HG02870 (cell line): ENCODE results near the gene ANKMY1.

Experiments
- ATAC-seq: cut with Tn5 transposase; IDR thresholded peaks from one replicate; pipeline ENCODE4 v1.9.1; 2021; ENCODE audit warnings: mild to moderate bottlenecking, moderate library complexity; ENCODE audit not compliant: unreplicated experiment

The ANKMY1 gene, protein sequence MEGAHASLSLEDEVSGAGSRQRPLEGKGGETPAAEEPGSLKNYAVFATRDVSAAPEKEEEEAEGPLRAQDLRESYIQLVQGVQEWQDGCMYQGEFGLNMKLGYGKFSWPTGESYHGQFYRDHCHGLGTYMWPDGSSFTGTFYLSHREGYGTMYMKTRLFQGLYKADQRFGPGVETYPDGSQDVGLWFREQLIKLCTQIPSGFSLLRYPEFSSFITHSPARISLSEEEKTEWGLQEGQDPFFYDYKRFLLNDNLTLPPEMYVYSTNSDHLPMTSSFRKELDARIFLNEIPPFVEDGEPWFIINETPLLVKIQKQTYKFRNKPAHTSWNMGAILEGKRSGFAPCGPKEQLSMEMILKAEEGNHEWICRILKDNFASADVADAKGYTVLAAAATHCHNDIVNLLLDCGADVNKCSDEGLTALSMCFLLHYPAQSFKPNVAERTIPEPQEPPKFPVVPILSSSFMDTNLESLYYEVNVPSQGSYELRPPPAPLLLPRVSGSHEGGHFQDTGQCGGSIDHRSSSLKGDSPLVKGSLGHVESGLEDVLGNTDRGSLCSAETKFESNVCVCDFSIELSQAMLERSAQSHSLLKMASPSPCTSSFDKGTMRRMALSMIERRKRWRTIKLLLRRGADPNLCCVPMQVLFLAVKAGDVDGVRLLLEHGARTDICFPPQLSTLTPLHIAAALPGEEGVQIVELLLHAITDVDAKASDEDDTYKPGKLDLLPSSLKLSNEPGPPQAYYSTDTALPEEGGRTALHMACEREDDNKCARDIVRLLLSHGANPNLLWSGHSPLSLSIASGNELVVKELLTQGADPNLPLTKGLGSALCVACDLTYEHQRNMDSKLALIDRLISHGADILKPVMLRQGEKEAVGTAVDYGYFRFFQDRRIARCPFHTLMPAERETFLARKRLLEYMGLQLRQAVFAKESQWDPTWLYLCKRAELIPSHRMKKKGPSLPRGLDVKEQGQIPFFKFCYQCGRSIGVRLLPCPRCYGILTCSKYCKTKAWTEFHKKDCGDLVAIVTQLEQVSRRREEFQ

DNA sequence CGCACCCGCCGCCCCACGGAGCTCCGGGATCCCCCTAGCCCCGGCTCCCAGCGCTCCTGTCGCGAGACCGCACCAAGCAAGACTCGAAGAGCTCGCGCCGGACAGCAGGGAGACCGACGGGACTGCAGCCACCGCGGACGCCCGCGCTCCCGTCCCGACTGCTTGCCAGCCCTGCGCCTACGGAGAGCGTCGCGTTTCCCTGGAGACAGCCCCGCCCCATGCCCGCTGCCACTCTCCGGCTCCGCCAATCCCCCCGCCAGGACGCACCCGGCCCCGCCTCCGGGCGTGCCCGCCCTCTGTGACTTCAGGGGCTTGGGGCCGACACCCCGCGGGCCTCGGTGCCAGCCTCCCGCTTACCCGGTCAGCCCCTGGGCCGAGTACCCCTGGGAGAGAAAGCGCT is at the start of gene ANKMY1:
Gene ANKMY1 (minus strand): TSS at position 181 of the 400 bp plus-strand sequence. CDS start 653 bp downstream, outside the sequence.
- ATAC-seq, result no peak

DNA sequence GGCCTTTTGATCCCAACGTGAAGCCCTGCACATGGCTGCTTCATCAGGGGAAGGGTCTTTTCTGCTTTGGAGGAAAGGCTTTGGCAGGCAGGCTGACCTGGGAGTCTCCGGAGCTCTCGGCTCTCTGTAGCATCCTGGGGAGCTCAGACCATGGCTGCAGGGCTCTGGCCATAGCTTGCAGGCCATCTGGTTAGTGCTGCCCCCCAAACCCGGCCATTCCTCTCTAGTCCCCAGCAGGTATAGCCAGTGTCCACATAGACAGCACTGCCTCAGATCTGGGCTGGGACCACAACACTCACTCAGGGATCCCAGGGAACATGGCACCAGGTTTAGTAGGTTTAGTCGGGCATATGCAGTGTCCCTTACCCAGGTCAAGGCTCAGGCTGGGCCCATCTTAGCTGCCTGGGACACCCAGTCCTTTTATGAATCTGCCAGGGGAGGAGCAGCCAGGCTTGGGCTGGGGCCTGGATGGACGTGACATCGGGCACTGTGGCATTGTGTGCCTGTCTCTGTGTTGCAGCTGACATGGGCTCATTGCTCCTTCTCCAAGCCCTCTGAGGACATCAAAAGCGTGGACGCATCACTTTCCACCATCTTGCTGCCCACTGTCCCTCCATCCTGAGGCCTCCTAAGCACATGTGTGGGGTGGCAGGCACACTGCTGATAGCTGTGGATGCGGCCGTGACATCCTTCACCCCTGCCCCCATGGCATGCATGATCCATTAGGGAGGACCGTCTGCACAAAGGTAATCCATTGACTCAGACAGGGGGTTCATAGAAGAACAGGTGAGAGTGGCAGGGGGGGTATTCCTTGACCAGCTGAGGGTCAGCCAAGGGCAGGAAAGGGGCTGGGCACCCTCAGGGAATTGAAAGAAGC is 48.3 kb upstream of the ANKMY1 start:
- no peak for ATAC-seq

DNA sequence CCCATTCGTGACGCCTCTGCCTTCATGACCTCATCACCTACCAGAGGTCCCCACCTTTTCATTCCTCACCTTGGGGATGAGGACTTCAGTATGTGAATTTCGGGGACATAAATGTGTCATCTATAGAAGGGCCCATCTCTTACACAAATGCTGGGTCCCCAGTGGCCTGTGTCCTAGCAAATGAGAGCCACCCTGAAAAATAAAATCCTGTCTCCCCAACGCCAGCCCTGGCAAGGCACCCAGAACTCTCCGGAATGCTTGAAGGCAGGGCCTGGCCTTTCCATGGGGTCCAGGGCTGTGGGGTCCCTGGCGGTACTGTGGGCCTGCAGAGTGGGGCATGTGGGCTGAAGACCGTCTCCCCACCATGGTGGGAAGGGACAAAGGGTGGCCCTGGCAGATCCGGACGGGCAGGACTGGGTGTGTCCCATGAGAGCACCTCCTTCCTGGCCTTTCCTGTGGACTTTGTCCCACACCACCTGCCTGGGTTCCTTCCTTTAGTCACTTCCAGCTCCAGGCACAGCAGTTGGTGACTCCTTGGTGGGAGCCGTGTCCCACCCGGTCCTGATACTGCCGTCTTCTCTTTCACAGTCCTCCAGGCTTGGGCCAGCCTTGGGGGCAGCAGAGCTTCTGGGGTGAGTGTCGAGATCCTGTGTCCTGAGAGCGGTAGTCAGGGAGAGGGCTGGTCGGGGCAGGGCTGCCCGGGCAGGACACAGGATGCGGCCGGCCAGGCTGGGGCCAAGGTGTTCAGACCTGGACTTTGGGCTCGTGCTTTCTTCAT is 47.3 kb upstream of the ANKMY1 start:
- no peak for ATAC-seq

DNA sequence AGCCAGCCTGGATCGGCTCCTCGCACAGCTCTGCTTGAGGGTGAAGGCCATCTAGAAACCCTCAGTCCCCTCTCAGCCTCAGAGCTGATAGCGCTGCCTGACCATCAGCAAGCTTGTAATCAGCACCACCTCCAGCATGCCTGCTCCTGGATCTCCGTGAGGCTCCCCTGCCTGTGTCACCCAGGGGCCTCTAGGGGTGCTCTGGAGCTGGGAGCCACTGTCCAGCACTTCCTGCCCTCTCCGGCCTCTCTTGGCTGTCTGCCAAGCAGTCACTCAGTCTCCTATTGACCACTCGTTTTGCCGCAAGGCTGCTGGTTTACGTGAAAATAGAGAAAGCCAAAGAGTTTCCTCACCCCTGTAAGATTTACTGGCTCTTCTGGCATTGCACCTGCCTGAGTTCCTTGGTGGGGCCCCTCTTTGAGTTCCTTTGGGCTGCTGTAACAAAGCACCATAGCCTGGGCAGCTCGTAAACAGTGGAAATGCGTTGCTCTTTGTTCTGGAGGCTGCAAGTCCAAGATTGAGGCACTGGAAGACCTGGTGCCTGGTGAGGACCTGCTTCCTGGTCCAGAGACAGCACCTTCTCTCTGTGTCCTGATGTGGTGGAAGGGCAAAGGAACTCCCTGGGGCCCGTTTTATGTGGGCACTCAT is 46.6 kb upstream of the ANKMY1 start:
- ATAC-seq, result no peak

DNA sequence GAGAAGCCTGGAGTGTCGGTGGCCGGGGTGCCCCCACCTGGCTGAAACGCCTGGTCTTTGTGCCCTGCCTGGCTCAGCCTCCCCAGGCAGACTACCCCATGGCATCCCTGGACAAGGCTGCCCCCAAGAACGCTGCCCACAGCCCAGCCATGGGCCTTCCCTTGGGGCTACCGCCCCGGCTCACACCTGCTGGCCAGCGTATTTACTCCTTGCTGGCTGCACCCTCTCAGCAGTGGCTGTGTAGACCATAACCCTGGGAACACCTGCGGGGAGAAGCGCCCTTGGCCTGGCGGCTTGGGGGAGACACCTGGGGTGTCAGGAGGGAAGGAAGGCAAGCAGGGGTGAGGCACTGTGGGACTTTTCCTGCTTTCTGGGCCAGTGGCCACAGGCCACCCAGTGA is 46.1 kb upstream of the ANKMY1 start:
- no peak for ATAC-seq

DNA sequence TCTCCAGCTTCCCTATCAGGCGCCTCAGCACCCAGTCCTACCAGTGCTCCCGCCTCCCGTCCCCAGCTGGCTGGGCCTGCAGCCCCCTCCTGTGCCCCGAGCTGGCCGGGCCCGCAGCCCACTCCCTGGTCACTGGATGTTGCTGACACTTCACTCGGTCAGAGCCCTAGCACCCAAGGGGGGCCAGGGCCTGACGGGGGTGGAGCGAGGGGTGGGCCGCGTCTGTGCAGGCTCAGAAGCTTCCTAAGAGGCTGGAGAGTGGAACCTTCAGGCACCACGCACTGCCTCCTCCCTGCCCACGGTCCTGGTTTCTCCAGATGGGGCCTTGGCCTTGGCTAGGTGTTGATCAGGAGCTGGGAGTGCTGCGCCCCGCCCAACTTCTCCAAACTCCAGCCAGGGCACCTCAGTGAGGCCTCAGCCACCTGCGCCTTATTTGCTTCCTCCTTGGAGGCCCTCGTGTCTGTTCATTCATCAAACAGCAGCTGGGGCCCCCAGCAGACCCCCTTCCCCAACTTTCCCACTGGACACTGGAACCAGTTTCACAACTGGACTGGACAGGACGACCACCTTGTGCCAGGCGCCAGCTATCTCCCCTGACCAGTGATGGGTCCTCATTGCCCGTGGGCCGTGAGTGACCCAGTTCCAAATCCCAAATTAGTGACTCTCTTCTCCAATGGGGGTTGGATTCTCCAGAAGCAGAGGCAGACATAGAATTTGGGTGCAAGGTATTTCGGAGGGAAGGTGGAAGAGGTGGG is 45.5 kb upstream of the ANKMY1 start:
- no peak for ATAC-seq

DNA sequence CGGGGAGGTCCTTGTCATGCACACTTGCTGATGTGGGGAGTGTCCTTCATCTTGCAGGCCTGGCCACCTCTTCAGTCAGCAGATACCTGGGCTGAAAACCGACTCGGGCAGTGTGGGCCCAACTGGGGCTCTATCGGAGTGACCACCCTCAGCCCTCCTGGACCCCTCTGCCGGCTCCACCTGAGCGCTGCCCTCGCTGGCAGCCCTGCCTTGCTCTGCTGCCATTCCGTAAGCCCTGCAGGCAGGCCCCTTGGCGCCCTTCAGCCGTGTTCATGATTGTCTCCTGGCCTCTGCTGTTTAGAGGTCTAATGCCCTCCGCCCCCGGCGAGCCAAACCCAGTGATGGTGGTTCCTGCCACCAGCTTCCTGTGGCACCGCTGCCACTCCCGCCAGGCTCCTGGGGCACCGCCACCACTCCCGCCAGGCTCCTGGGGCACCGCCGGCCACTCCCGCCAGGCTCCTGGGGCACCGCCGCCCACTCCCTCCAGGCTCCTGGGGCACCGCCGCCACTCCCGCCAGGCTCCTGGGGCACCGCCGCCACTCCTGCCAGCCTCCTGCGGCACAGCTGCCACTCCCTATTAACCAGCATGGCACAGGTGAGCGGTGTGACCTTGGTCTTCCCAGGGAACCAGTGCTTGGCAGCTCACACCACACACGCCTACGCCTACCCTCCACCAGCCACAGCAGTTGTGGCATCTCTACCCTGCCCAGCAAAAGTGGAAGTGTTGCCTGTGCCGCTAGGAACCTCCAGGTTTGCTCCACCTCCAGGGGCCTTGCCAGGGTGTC is 44.7 kb upstream of the ANKMY1 start:
- no peak for ATAC-seq

DNA sequence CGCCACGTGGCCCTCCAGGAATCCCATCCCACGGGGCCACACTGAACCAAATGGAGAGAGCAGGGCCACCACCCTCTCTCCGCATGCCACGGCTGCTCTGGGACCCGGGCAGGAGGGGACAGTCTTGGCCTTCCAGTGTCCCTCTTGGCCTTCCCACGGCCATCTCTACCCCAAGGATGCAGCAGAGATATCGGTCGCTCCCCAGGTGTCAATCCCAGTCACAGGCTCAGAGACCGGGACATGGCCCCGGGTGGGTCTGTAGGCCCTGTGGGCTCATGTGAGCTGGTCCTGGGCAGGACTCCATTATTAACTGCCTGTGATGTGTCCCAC is 44.0 kb upstream of the ANKMY1 start:
- ATAC-seq, result no peak

DNA sequence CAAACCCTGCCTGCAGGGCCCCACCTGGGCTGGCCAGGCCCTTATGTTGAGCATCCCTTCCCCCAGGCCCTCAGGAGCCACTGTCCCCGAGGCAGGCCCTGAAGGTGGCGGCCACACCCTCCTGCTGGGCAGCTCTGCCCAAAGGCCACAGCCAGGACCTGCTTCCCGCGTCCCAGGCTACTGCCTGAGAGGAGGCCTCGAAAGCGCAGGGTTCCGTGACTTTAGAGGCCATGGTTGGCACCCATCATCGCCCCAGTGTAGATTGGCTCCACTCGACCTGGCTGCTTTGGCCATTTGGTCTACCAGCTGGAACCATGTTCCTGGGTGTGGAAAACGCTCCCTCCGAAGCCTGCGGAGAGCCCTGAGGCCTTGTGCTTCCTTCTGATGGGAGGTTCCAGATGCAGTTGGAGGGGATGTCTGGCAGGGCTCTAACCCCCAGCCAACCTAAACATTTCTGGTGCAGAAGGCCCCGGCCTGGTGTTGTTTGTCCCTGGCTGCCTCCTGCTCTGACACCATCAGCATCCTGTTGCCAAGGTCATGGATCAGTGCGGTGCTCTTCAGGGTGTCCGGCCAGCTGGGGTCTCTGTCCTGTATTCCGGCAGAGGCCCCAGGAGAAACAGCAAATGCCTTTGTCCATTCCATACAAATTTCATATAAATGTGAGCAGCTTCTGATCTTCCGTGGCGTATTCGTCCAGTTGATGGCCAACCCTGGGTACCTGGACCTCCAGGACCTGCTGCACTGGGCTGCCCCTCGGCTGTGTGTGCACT is 43.5 kb upstream of the ANKMY1 start:
- no peak for ATAC-seq

DNA sequence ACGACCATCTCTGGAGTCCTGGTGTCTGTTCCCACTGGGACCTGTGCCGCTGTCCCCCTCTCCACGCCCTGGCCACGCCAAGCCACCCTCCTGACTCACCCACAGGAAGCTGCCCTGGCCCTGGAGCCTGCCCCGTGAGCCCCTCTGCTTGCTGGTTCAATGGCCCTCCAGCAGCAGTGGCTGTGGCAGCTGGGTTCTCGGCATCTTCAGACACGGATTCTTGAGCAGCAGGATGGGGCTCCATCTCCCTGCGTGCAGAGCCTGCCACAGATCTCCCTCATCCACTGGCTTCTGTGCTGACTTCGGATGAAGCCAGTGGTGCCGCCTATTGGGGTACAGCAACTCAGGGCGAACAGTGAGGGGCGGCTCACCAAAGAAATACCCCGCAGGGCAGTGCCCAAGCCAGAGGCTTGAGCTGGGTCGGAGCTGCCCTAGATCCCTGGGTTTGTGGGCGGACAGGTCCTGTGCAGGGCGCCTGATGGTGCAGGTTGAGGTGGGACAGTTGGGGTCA is 42.7 kb upstream of the ANKMY1 start:
- ATAC-seq, result no peak

DNA sequence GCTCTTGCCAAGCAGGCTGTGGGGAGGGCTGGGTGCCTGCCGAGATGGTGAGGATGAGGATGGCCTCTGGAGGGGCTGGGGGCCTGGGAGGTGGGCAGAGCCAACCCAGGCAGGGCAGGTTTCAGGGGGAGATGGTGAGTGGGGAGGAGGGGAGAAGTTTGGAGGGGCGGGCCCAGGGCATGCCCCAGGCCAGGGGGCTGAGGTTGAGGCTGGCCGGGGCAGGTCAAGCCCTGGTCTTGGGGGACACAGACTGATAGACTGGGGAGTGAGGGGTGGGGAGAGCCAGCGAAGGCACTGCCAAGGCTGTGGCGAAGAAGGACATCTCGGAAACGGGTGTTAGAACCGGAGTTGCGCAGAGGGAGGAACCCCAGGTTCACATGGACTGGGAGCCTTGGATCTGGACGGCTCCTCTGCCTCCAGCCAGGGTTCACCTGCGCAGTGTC is 41.4 kb upstream of the ANKMY1 start:
- no peak for ATAC-seq

DNA sequence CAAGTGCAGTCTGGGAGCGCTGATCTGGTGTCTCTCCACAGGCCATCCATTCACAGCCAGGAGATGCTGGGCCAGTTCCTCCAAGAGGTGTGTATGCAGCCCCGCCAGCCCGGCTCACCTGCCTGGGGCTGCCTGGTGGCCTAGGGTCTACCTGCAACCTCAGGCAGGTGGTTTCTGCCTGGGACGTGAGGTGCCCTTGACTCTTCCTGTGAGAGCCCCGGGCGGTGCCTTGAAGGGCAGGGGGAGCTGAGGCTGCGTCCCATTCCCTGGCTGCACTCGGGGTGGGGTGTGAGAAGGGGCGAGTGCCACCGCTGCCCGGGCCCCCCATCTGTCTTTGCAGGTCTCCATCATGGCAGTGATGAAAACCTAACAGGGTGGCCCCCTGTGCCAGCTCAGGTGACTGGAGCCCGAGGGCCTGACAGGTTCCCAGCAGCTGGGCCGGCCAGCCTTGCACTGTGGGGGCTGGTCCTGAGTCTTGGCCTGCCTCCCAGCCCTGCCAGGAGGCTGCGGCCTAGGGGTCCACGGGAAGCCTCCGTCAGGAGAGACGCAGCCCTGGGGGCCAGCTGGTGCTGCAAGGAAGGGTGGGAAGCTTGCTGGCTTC is 40.6 kb upstream of the ANKMY1 start:
- no peak for ATAC-seq

DNA sequence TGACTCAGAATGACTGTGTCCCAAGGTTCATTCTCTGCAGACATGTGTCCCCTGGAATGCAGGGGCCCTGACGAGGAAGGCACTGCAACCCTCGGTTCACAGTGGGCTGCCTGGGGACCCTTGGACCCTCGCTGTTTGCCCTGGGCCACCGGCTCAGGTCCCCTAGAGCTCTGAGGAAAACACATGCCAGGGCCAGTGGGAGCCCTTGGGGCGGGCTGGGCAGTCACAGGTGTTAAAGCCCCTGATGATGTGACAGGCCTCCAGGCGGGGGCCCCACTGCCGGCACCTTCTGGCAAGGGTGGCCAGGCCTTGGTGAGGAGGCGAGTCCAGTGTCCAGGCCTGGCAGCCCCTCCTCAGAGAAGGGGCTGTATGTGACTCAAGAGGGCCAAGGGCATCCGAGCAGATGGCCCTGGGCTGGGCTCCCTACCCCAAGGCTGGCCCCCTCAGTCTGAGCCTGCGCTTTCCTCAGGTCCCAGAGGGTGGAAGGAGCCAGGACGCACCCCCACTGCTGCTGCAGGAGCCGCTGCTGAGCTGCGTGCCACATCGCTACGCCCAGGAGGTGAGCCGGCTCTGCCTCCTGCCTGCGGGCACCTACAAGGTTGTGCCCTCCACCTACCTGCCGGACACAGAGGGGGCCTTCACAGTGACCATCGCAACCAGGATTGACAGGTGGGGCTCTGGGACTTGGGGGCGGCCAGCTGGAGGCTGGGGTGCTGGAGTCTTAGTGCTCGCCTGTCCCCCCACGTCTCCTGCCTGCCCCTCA is 39.8 kb upstream of the ANKMY1 start:
- no peak for ATAC-seq

DNA sequence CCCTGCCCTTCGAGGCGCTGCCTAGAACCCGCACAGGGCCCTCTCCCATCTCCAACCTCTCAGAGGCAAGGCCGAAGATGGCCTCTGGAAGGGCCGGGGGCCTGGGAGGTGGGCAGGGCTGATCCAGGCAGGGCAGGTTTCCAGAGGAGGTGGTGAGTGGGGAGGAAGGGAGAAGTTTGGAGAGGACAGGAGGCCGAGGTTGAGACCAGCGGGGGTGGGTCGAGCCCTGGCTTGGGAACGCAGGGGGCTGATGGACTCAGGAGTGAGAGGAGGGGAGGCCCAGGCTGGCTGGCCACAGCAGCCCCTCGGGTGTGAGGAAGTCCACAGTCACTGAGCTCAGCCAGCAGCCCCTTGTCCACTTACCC is 39.2 kb upstream of the ANKMY1 start:
- ATAC-seq, result no peak

DNA sequence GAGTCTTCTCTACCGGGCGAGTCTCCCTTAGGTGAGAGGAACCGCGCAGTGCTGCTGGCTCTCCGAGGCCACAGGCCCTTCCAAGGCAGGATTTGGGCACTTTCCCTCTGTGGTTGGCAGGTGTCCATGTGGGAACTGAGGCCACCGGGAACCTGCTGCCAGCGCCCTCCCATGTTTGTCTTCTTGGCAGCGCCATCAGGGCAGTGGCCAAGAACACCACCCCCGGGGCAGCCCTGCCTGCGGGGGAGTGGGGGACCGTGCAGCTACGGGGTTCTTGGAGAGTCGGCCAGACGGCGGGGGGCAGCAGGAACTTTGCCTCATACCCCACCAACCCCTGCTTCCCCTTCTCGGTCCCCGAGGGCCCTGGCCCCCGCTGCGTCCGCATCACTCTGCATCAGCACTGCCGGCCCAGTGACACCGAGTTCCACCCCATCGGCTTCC is 38.7 kb upstream of the ANKMY1 start:
- ATAC-seq, result no peak

DNA sequence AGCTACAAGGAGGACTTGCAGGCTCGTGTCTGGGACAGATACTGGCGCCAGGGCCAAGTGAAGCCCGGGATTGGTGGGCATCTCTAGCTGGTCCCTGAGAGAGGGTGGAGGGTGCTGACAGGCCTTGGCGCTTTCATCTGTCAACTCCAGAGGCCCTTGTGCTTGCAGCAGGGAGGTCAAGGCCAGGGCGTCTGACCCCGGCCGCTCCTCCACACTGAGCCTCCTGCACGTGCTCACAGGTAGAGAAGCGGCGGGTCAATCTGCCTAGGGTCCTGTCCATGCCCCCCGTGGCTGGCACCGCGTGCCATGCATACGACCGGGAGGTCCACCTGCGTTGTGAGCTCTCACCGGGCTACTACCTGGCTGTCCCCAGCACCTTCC is 38.3 kb upstream of the ANKMY1 start:
- no peak for ATAC-seq
